Fibroblast of lung (primary cell): ENCODE data around the gene IL1F10.

Source experiments
- CTCF ChIP-seq, 2 donors: IDR thresholded peaks in 1 of 2; conservative IDR thresholded peaks in 1 of 2; 1 replicate in 1 of 2; 2 replicates in 1 of 2; pipeline ENCODE4 v1.5.1; 2011 to 2012; ENCODE audit warnings: low read length in 2 of 2, control low read depth in 1 of 2, inconsistent platforms in 1 of 2, low read depth in 1 of 2, mild to moderate bottlenecking in 1 of 2
- EZH2 ChIP-seq: IDR thresholded peaks from 2 replicates; pipeline ENCODE4 v1.5.1; 2012; ENCODE audit warnings: low read length, control low read depth, mild to moderate bottlenecking; ENCODE audit errors: missing control alignments

DNA sequence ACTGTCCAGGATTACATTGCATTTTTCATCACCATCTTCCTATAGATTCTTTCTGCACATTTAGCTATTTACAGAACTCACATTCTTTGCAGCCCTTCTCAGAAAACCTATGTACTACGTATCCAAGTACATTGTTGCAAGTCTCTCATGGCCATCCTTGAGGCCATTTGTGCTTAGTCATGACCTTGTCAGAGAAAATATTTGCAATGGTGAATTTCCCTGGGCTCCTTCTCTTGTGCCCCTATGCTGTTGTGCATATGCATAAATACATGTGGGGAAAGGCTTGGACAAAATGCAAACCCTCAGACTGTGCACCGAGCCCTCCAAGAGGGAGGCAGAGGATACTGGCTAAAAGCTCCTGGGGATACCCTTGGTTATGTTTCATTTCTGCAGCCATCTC is 43.0 kb upstream of the IL1F10 start:
- TF ChIP-seq CTCF (conservative IDR thresholded peaks at IDR 0.05 in 1 of 2, IDR thresholded peaks at IDR 0.05 in 1 of 2; ENCODE audit: low read depth in 1 of 2, low read length in 2 of 2) (no peak), EZH2 (no peak)
